ENCODE data around the gene HSPA12B. TPM values are rescaled to one million over a fixed set of nuclear protein-coding genes. Genes with fewer than 3 reads are reported as not detected.

HSPA12B gene
- total and polyA plus RNA-seq, 2 of the 13 experiments (the other 11 are each of a cell fraction or from before 2014, with no cell fraction given) = 0.01 TPM; not detected in 1

- TF ChIP-seq SCMH1 (CRISPR knock-in tag; IDR thresholded peaks at IDR 0.05; ENCODE audit: borderline replicate concordance) (no peak), PAXIP1 (CRISPR knock-in tag; conservative IDR thresholded peaks at IDR 0.05) (no peak), EED (CRISPR knock-in tag; IDR thresholded peaks at IDR 0.05) (no peak), ZNF501 (CRISPR knock-in tag; IDR thresholded peaks at IDR 0.05) (no peak), TBX2 (CRISPR knock-in tag; IDR thresholded peaks at IDR 0.05; ENCODE audit: borderline replicate concordance) (no peak), ZNF484 (CRISPR knock-in tag; IDR thresholded peaks at IDR 0.05; ENCODE audit: borderline replicate concordance, low read depth) (no peak), PRDM10 (CRISPR knock-in tag; IDR thresholded peaks at IDR 0.05; ENCODE audit: low read depth) (no peak), ZNF563 (CRISPR knock-in tag; IDR thresholded peaks at IDR 0.05) (peak; percentile 76), SALL1 (CRISPR knock-in tag; IDR thresholded peaks at IDR 0.05) (no peak), ZNF710 (CRISPR knock-in tag; IDR thresholded peaks at IDR 0.05; ENCODE audit: borderline replicate concordance) (no peak), ZNF33B (CRISPR knock-in tag; IDR thresholded peaks at IDR 0.05) (no peak), CENPX (CRISPR knock-in tag; IDR thresholded peaks at IDR 0.05) (no peak), ATF4 (CRISPR knock-in tag; IDR thresholded peaks at IDR 0.05) (no peak), ZNF432 (CRISPR knock-in tag; IDR thresholded peaks at IDR 0.05; ENCODE audit: borderline replicate concordance) (no peak), HDAC1 (CRISPR knock-in tag; IDR thresholded peaks at IDR 0.05) (peak; percentile 58; the same call in 1 of the 2 replicates), NR0B2 (CRISPR knock-in tag; IDR thresholded peaks at IDR 0.05) (0 out of 2 replicates have a peak, but pooled peaks have one; percentile 31), ZNF709 (CRISPR knock-in tag; IDR thresholded peaks at IDR 0.05) (peak; percentile 87)
Measured at GRCh38 chr20:3796477-3797225, 64.2 kb downstream of the HSPA12B start (continued).

Measured in HepG2 (cell line).